GM12873 (cell line): ENCODE measurements around the gene SCN1B.
A peak's percentile ranks its signal among the peaks of the same experiment; 100 is the strongest.

Experiments
- TF ChIP-seq, protein P1 (sequence below): IDR thresholded peaks from 2 replicates; pipeline ENCODE4 v1.5.1; 2012; ENCODE audit warnings: low read depth, mild to moderate bottlenecking, moderate library complexity, low read length, control low read depth; ENCODE audit not compliant: insufficient read depth; ENCODE audit errors: missing control alignments

Gene SCN1B

DNA sequence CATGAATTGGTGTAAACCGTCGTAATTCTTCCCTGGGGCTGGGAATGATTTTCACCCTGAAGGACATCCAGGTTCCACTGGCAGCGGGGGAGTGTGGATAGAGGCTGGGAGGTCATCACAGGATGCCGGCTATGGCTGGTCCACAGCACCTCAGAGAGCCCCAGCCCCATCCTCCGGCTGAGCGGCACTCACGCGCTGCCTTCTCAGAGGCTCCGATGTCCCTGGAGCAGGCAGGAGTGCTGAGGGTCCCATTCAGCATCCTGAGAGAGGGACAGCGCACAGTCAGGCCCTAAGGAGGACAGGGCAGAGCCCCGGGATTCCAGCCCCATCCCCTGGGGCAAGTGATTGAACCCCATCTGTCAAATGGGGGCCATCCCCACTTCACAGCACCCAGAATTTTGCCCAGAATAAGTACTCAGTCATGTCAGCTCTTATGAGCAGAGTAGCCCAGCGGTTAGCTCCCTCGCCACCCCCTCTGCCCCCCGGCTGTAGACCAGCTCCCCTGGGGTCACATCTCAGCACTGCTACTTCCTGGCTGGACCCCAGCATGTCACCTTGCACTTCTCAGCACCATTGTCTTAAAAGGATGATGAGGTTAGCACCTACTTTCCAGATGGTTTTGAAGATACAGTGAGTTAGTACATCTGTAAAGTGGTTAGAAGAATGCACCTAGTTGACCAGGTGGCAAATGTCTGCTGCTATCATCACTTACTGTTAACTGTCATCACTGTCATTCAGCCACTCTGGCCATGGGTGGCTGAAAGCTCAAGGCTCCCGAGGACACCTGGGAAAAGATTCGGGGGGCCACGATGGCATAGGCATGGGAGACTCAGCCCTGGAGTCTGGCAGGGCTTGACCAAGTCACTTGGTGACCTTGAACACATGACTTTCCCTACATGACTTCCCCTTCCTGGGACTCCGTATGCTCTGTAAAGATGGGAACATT is 18.3 kb upstream of the SCN1B start:
- TF ChIP-seq, protein P1, sequence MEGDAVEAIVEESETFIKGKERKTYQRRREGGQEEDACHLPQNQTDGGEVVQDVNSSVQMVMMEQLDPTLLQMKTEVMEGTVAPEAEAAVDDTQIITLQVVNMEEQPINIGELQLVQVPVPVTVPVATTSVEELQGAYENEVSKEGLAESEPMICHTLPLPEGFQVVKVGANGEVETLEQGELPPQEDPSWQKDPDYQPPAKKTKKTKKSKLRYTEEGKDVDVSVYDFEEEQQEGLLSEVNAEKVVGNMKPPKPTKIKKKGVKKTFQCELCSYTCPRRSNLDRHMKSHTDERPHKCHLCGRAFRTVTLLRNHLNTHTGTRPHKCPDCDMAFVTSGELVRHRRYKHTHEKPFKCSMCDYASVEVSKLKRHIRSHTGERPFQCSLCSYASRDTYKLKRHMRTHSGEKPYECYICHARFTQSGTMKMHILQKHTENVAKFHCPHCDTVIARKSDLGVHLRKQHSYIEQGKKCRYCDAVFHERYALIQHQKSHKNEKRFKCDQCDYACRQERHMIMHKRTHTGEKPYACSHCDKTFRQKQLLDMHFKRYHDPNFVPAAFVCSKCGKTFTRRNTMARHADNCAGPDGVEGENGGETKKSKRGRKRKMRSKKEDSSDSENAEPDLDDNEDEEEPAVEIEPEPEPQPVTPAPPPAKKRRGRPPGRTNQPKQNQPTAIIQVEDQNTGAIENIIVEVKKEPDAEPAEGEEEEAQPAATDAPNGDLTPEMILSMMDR, result no peak

- TF ChIP-seq, protein P1, result peak; percentile 97
Measured at GRCh38 chr19:35013041-35013819, 17.0 kb upstream of the SCN1B start.

- TF ChIP-seq, protein P1, result no peak
Measured at GRCh38 chr19:35013820-35014754, 16.2 kb upstream of the SCN1B start.

GRCh38 chr19:35015270-35015953 is 14.9 kb upstream of the SCN1B start:
- TF ChIP-seq, protein P1, result no peak

GRCh38 chr19:35015954-35016351 is 14.3 kb upstream of the SCN1B start:
- TF ChIP-seq, protein P1, result no peak

DNA sequence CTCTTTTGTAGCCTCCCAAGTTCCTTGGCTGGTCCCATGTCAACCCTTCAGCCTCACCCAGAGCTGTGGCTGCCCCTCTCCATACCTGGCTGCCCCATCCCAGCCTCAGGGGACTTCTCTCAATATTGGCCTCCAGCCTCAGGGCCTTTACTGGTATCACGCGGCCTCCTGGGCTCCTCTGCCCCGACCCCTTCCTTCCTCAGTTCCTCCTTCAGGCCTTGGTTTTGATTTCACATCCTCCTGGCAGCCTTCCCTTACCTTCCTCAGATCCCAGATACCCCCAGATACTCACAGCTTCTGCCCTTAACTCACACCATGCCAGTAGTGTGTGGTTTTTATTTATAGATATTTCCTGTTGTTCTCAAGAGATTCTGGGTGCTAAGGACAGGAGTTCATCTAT is 12.8 kb upstream of the SCN1B start:
- TF ChIP-seq, protein P1, result no peak
